ENCODE data around the gene MUS81.

Gene MUS81

GRCh38 chr11:65900125-65900898 lies 40.1 kb downstream of the MUS81 start, which contains the start of gene FOSL1:
TSS of gene FOSL1 (minus strand) at chr11:65900388. CDS start at chr11:65900339, 49 bp downstream.
- H3K9me2 ChIP-seq (replicated peaks; ENCODE audit: insufficient read depth, low read length), result no peaks in the 10 kb centered on the region
- no peak for TF ChIP-seq EZH2phosphoT487 (conservative IDR thresholded peaks at IDR 0.05; ENCODE audit: low read length)
- TF ChIP-seq, protein P1, sequence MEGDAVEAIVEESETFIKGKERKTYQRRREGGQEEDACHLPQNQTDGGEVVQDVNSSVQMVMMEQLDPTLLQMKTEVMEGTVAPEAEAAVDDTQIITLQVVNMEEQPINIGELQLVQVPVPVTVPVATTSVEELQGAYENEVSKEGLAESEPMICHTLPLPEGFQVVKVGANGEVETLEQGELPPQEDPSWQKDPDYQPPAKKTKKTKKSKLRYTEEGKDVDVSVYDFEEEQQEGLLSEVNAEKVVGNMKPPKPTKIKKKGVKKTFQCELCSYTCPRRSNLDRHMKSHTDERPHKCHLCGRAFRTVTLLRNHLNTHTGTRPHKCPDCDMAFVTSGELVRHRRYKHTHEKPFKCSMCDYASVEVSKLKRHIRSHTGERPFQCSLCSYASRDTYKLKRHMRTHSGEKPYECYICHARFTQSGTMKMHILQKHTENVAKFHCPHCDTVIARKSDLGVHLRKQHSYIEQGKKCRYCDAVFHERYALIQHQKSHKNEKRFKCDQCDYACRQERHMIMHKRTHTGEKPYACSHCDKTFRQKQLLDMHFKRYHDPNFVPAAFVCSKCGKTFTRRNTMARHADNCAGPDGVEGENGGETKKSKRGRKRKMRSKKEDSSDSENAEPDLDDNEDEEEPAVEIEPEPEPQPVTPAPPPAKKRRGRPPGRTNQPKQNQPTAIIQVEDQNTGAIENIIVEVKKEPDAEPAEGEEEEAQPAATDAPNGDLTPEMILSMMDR (IDR thresholded peaks at IDR 0.05; ENCODE audit: insufficient read depth, low read length, poor library complexity, severe bottlenecking), result no peak
- no peaks in the 10 kb centered on the region for H3K9me3 ChIP-seq (ENCODE audit: insufficient read depth, low read length)
- H3F3A ChIP-seq (ENCODE audit: insufficient read depth), result no peaks in the 10 kb centered on the region
- H3K27me3 ChIP-seq (ENCODE audit: low read length), result no peaks in the 10 kb centered on the region
- no peak within 1 kb of the TSS for H3K27ac ChIP-seq (ENCODE audit: low read depth, low read length)
- H2AFZ ChIP-seq (ENCODE audit: low read depth, low read length, severe bottlenecking), result peak within 1 kb of the TSS; percentile 23
- H3K4me2 ChIP-seq (ENCODE audit: low read depth, low read length, poor library complexity, severe bottlenecking), result peak within 1 kb of the TSS; percentile 53
- no peaks in the 10 kb centered on the region for H3K79me2 ChIP-seq (ENCODE audit: insufficient read depth, low read length)
- H3K36me3 ChIP-seq (ENCODE audit: low read length), result no peaks in the 10 kb centered on the region
- H3K9ac ChIP-seq (ENCODE audit: low read length), result 0 out of 2 replicates have a peak within 1 kb of the TSS, but pooled peaks have one; percentile 6
- H4K20me1 ChIP-seq (ENCODE audit: low read depth, low read length), result no peaks in the 10 kb centered on the region
- peak within 1 kb of the TSS; percentile 40 for H3K4me3 ChIP-seq (ENCODE audit: insufficient read depth, low read length, poor library complexity, severe bottlenecking)

GRCh38 chr11:65900899-65901180 lies 40.6 kb downstream of the MUS81 start:
- H3F3A ChIP-seq (ENCODE audit: insufficient read depth), result no peaks in the 10 kb centered on the region
- no peak overlapping the region for H2AFZ ChIP-seq (ENCODE audit: low read depth, low read length, severe bottlenecking)
- peak overlapping the region; percentile 53 for H3K4me2 ChIP-seq (ENCODE audit: low read depth, low read length, poor library complexity, severe bottlenecking)
- no peaks in the 10 kb centered on the region for H3K36me3 ChIP-seq (ENCODE audit: low read length)
- H3K27me3 ChIP-seq (ENCODE audit: low read length), result no peaks in the 10 kb centered on the region
- H3K9ac ChIP-seq (ENCODE audit: low read length), result no peak overlapping the region
- H3K4me3 ChIP-seq (ENCODE audit: insufficient read depth, low read length, poor library complexity, severe bottlenecking), result no peak overlapping the region
- H3K9me2 ChIP-seq (replicated peaks; ENCODE audit: insufficient read depth, low read length), result no peaks in the 10 kb centered on the region
- no peaks in the 10 kb centered on the region for H4K20me1 ChIP-seq (ENCODE audit: low read depth, low read length)
- no peaks in the 10 kb centered on the region for H3K79me2 ChIP-seq (ENCODE audit: insufficient read depth, low read length)
- no peak for TF ChIP-seq EZH2phosphoT487 (conservative IDR thresholded peaks at IDR 0.05; ENCODE audit: low read length)
- TF ChIP-seq, protein P1 (IDR thresholded peaks at IDR 0.05; ENCODE audit: insufficient read depth, low read length, poor library complexity, severe bottlenecking), result no peak
- no peak overlapping the region for H3K27ac ChIP-seq (ENCODE audit: low read depth, low read length)
- H3K9me3 ChIP-seq (ENCODE audit: insufficient read depth, low read length), result no peaks in the 10 kb centered on the region

DNA sequence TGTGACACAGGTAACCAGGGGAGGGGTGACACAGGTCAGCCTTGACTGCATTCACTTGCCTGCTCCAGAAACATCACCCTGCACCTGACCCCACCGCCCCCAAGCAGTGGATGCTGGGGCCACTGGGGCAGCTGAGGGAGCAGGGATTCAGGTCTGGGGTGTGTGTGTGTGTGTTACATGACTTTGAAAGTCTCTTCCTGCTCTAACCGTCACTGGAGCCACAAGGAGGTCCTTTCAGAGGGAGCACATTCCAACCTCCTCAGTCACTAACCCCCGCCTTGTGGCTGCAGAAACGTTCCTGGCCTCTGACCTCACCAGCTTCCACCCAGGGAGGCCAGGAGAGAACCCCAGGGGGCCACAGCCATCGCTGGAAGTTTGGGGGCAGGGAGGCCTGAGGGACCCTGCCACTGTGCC lies 42.8 kb downstream of the MUS81 start:
- no peak overlapping the region for H3K4me2 ChIP-seq (ENCODE audit: low read depth, low read length, poor library complexity, severe bottlenecking)
- no peaks in the 10 kb centered on the region for H3K9me2 ChIP-seq (replicated peaks; ENCODE audit: insufficient read depth, low read length)
- H3K36me3 ChIP-seq (ENCODE audit: low read length), result no peaks in the 10 kb centered on the region
- no peak overlapping the region for H2AFZ ChIP-seq (ENCODE audit: low read depth, low read length, severe bottlenecking)
- no peaks in the 10 kb centered on the region for H4K20me1 ChIP-seq (ENCODE audit: low read depth, low read length)
- no peak overlapping the region for H3K4me3 ChIP-seq (ENCODE audit: insufficient read depth, low read length, poor library complexity, severe bottlenecking)
- no peak for TF ChIP-seq EZH2phosphoT487 (conservative IDR thresholded peaks at IDR 0.05; ENCODE audit: low read length)
- TF ChIP-seq, protein P1 (IDR thresholded peaks at IDR 0.05; ENCODE audit: insufficient read depth, low read length, poor library complexity, severe bottlenecking), result no peak
- no peaks in the 10 kb centered on the region for H3F3A ChIP-seq (ENCODE audit: insufficient read depth)
- no peaks in the 10 kb centered on the region for H3K27me3 ChIP-seq (ENCODE audit: low read length)
- H3K79me2 ChIP-seq (ENCODE audit: insufficient read depth, low read length), result no peaks in the 10 kb centered on the region
- H3K9ac ChIP-seq (ENCODE audit: low read length), result no peak overlapping the region
- no peak overlapping the region for H3K27ac ChIP-seq (ENCODE audit: low read depth, low read length)
- no peaks in the 10 kb centered on the region for H3K9me3 ChIP-seq (ENCODE audit: insufficient read depth, low read length)
